A673 (cell line): ENCODE measurements around the gene TRIM10. TPM values are rescaled to one million over a fixed set of nuclear protein-coding genes. Genes with fewer than 3 reads are reported as not detected.

Source experiments
- Bru-seq: library from RNA; stranded (reverse); fragments of 400-500 nt; gene quantifications from one replicate; lab custom pipeline; 2021; lab: Mats Ljungman, UMichigan
- BruChase-seq, 2 experiments: library from RNA; stranded (reverse); fragments of 400-500 nt; gene quantifications; one replicate each; lab custom pipeline; 2021; lab: Mats Ljungman, UMichigan
- BruUV-seq: library from RNA; stranded (reverse); fragments of 400-500 nt; replicated peaks from 2 replicates; lab custom pipeline; 2021; lab: Mats Ljungman, UMichigan
- CTCF ChIA-PET: fragments of 300-600 bp; sonication (Branson Sonifier 250); formaldehyde crosslinking; loops from one replicate; lab custom pipeline; 2022; ENCODE audit warnings: antibody characterized with exemption; lab: Charles Lee
- POLR2A ChIA-PET: fragments of 300-600 bp; sonication (Branson Sonifier 250); formaldehyde crosslinking; loops from one replicate; lab custom pipeline; 2022; ENCODE audit warnings: antibody characterized with exemption; ENCODE audit not compliant: low non-redundant PET; lab: Charles Lee
- DNase-seq: peaks from one replicate; pipeline ENCODE4 v3.0.0-alpha.2; 2015; ENCODE audit warnings: low spot score
- H3K27ac ChIP-seq: fragments of 200-600 bp; sonication (generic); 2 replicates; pipeline ENCODE4 v1.5.1; 2016; ENCODE audit warnings: mixed run types, low read depth, mild to moderate bottlenecking, mixed read lengths, antibody characterized with exemption, low read length; ENCODE audit not compliant: poor library complexity, severe bottlenecking
- H3K27me3 ChIP-seq: fragments of 200-600 bp; sonication (generic); replicated peaks from 2 replicates; pipeline ENCODE4 v1.6.1; 2017; ENCODE audit warnings: mixed run types, low read depth, mild to moderate bottlenecking, mixed read lengths, antibody characterized with exemption, low read length; ENCODE audit not compliant: insufficient read depth, poor library complexity
- H3K36me3 ChIP-seq: fragments of 200-600 bp; sonication (generic); 2 replicates; pipeline ENCODE4 v1.6.1; 2016; ENCODE audit warnings: mixed run types, mild to moderate bottlenecking, mixed read lengths, antibody characterized with exemption, low read length; ENCODE audit not compliant: insufficient read depth, poor library complexity, severe bottlenecking
- H3K4me1 ChIP-seq: fragments of 200-600 bp; sonication (generic); 2 replicates; pipeline ENCODE4 v1.6.1; 2017; ENCODE audit warnings: mixed run types, mild to moderate bottlenecking, mixed read lengths, antibody characterized with exemption, low read length; ENCODE audit not compliant: insufficient read depth, poor library complexity, severe bottlenecking
- H3K4me3 ChIP-seq: fragments of 200-600 bp; sonication (generic); 2 replicates; pipeline ENCODE4 v1.5.1; 2016; ENCODE audit warnings: low read depth, mixed run types, mild to moderate bottlenecking, mixed read lengths, low read length; ENCODE audit not compliant: poor library complexity, severe bottlenecking
- H3K9me3 ChIP-seq: fragments of 200-600 bp; sonication (generic); 2 replicates; pipeline ENCODE4 v1.6.1; 2016; ENCODE audit warnings: mixed run types, low read depth, mild to moderate bottlenecking, mixed read lengths, antibody characterized with exemption, low read length; ENCODE audit not compliant: poor library complexity, severe bottlenecking
- CTCF ChIP-seq: fragments of 300-800, 200-600 bp; sonication (generic); conservative IDR thresholded peaks from 2 replicates; pipeline ENCODE4 v1.5.1; 2017; ENCODE audit warnings: low read depth, mild to moderate bottlenecking, antibody characterized with exemption, low read length, moderate library complexity, mixed read lengths
- EZH2 ChIP-seq: fragments of 200-600 bp; sonication (generic); IDR thresholded peaks from 2 replicates; pipeline ENCODE4 v1.6.1; 2017; ENCODE audit warnings: borderline replicate concordance, low read depth, mild to moderate bottlenecking, mixed read lengths, antibody characterized with exemption, low read length; ENCODE audit not compliant: poor library complexity, severe bottlenecking
- intact Hi-C: fragments of 100-400 bp; cut with micrococcal nuclease; formaldehyde crosslinking; loops from one replicate; pipeline ENCODE4 v1.10.0; 2022; ENCODE audit not compliant: unreplicated experiment
- long read RNA-seq: library from polyadenylated mRNA; stranded (forward); transcript quantifications from one replicate; pipeline ENCODE4 v2.0.0, GENCODE V29; 2022
- total RNA-seq: library from RNA; stranded (reverse); gene quantifications from 2 replicates; pipeline ENCODE4 v1.2.3, GENCODE V29; 2021

The TRIM10 gene
- total RNA-seq: not detected in 2 replicates
- not detected for Bru-seq, nascent RNA
- BruChase-seq, experiment 1, labeled RNA remaining after a 2-hour chase: not detected
- BruChase-seq, experiment 2, labeled RNA remaining after a 6-hour chase: not detected
- long read RNA-seq: 0 reads

DNA sequence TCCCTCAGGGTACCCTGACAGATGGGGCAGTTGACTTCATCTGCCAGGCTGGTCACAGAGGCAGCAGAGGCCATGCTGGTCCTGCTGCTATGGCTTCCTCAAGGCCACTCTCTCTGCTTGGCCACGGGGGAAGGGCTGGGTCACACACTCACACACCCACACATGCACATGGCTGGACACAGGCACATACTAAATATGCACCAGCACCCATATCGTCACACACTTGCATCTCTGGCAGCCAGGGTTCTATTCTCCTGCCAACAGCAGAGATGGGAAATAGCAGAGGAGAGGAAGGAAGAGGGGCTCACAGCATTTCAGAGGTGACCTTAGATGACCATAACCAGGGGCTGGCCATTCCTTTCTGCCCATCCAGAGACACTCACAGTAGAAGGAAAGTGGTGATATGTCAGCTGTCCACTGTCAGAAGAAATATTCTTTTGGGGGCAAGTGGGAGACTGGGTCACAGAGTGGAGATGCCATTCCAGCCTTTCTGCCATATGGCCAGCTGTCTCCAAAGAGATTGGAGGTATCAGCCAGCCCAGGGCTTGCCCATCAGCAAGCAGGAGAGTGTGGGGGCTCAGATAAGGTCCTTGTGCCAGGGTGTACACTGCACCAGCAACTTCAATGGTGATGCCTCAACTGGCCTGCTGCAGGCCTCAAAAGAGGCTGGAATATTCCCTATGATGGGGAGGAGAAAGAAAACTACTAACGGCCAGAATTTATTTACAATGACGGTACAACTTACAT lies at the start of gene TRIM10:
Gene TRIM10 (minus strand): TSS at position 427 of the 747 bp plus-strand sequence. CDS start 353 bp downstream, at position 74.
- intact Hi-C loops: no loop called here
- BruUV-seq: no TSS peak
- Histone ChIP-seq H3K4me3 (no peak within 1 kb of the TSS), H3K27ac (no peak within 1 kb of the TSS), H3K9me3 (no peaks in the 10 kb centered on the region), H3K27me3 (no peaks in the 10 kb centered on the region), H3K36me3 (no peaks in the 10 kb centered on the region), H3K4me1 (peaks cover 3% of the 10 kb centered on the region)
- ChIA-PET POLR2A (no interaction called here), CTCF (no interaction called here)
- no peak for DNase-seq
- TF ChIP-seq CTCF: no peak
- TF ChIP-seq EZH2: no peak

DNA sequence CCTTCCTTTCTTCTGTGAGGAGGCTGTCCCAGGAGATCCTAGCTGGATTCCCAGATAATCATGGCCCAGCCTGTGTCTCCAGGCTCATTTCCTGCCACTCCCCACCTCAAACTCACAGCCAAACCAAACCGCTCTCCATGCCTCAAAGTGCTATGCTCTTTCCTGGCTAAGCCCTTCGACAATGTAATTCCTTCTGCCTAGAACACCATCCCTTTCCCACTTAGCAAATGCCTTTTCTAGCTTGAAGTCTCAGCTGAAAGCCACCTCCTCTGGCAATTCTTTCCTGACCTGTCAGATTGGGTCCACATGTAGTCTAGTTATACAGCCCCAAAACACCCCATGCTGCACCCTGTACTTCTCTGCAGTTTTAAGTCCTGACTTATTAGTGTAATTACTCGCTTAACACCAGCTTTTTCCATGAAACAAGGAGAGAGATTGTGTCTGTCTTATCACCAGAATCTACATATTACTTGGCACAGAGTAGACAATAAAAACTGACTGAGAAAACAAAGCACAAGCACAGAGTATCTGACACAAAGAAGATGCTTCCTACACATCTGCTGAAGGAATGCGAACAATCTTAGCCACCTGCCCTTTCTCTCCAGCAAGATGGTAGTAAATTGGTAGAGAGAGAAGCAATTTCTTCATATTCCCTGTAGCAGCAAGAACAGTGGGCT lies 46.7 kb upstream of the TRIM10 start:
- no TSS peak for BruUV-seq
- Histone ChIP-seq H3K4me1 (peaks cover 30% of the 10 kb centered on the region), H3K4me3 (no peak overlapping the region), H3K27me3 (no peaks in the 10 kb centered on the region), H3K27ac (no peak overlapping the region), H3K36me3 (no peaks in the 10 kb centered on the region), H3K9me3 (no peaks in the 10 kb centered on the region)
- TF ChIP-seq EZH2 (no peak), CTCF (no peak)
- POLR2A ChIA-PET: no interaction called here
- intact Hi-C loops: no loop called here
- CTCF ChIA-PET: no interaction called here
- no peak for DNase-seq

DNA sequence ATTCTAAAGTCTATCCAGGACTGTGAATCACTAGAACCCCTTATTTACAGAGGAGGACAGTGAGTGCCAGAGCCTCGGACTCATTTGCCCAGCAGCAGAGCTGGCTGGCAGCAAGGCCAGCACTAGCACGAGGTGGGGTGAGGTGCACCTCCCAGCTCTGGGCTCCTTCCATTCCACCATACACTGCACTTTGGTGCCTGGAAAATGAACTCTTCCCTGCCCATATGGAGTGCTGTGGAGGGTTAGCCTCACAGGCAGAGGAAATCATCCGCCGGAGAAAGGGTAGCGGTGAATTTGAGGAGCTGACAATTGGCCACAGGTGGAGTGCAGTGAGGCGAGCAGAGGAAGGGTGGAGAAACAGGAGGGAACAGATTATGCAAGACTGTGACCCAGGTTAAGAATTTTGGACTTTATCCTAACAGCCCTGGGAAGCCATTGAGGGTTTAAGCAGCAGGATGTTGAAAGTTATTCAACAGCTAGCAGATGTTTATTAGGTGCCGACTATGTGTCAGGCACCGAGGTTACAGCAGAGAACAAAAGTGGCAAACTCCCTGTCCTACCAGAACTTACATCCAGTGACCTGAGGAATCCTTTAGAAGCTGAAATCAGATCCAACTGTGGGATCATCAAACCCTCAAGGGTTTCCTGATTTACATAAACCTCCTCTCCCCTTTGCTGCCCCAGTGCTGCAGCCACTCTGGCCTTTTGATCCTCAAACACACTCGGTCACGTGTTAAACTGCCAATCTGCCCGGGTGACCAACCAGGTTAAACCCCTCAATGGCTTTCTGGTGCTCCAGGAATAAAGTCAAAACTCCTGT lies 46.0 kb upstream of the TRIM10 start:
- intact Hi-C loops: no loop called here
- TF ChIP-seq CTCF (no peak), EZH2 (no peak)
- H3K27ac ChIP-seq: no peak overlapping the region
- no peaks in the 10 kb centered on the region for H3K27me3 ChIP-seq
- H3K4me3 ChIP-seq: no peak overlapping the region
- no TSS peak for BruUV-seq
- CTCF ChIA-PET: no interaction called here
- no peak for DNase-seq
- POLR2A ChIA-PET: no interaction called here
- H3K9me3 ChIP-seq: no peaks in the 10 kb centered on the region
- H3K4me1 ChIP-seq: peaks cover 25% of the 10 kb centered on the region
- H3K36me3 ChIP-seq: no peaks in the 10 kb centered on the region
